ENCODE measurements around the gene RABL2B.
"Not testable (repeated sequence)": the region's sequence is repeated elsewhere in the genome, so short reads cannot be mapped to it uniquely, and the experiment has no call there.

The RABL2B gene

GRCh38 chr22:50755251-50755650 lies 28.2 kb downstream of the RABL2B start:
- not testable (repeated sequence) for H4K20me1 ChIP-seq; H3K27me3 ChIP-seq; H3K4me3 ChIP-seq; H3K27ac ChIP-seq; H3K9me3 ChIP-seq (replicated peaks in 1 of 11); H3K4me2 ChIP-seq; H3K36me3 ChIP-seq; H3K9ac ChIP-seq
- H3K4me1 ChIP-seq: peaks cover 3 to 15% (median 6%) of the 10 kb centered on the region in 10 experiments; a peak in 11 of 20 replicates

GRCh38 chr22:50749302-50750074 lies 33.9 kb downstream of the RABL2B start:
- H3K9ac ChIP-seq; H3K27me3 ChIP-seq; H3K4me1 ChIP-seq; H3K9me3 ChIP-seq (replicated peaks in 1 of 11); H4K20me1 ChIP-seq; H3K4me2 ChIP-seq; H3K27ac ChIP-seq; H3K36me3 ChIP-seq; H3K4me3 ChIP-seq: not testable (repeated sequence)

- H3K4me3 ChIP-seq; H3K9ac ChIP-seq; H3K4me2 ChIP-seq; H3K27me3 ChIP-seq; H3K9me3 ChIP-seq (replicated peaks in 1 of 11); H4K20me1 ChIP-seq; H3K27ac ChIP-seq; H3K36me3 ChIP-seq; H3K4me1 ChIP-seq: not testable (repeated sequence)
Observed at GRCh38 chr22:50748630-50749029, 34.8 kb downstream of the RABL2B start.

- H3K4me1 ChIP-seq; H3K4me3 ChIP-seq; H4K20me1 ChIP-seq; H3K36me3 ChIP-seq; H3K4me2 ChIP-seq; H3K27ac ChIP-seq; H3K27me3 ChIP-seq; H3K9ac ChIP-seq; H3K9me3 ChIP-seq (replicated peaks in 1 of 11): not testable (repeated sequence)
Observed at GRCh38 chr22:50747521-50747920, 35.9 kb downstream of the RABL2B start.

- not testable (repeated sequence) for H3K27me3 ChIP-seq; H3K4me3 ChIP-seq; H3K9me3 ChIP-seq (replicated peaks in 1 of 11); H4K20me1 ChIP-seq; H3K36me3 ChIP-seq; H3K4me2 ChIP-seq; H3K27ac ChIP-seq; H3K9ac ChIP-seq
- peaks cover 7 to 13% (median 11%) of the 10 kb centered on the region in 10 experiments; a peak in 19 of 20 replicates for H3K4me1 ChIP-seq
Observed at GRCh38 chr22:50744424-50744823, 39.0 kb downstream of the RABL2B start.

- not testable (repeated sequence) for H3K9ac ChIP-seq; H3K9me3 ChIP-seq (replicated peaks in 1 of 11); H3K36me3 ChIP-seq; H3K4me3 ChIP-seq; H3K27ac ChIP-seq
- Histone ChIP-seq H3K27me3 (peaks cover 0 to 14% (median 0%) of the 10 kb centered on the region in 11 experiments; a peak in 5 of 22 replicates), H3K4me1 (peaks cover 13 to 26% (median 21%) of the 10 kb centered on the region in 10 experiments; a peak in 19 of 20 replicates), H3K4me2 (peak overlapping the region in 6 of 11 experiments; percentile 60 to 94 (median 86); a peak in 7 of 22 replicates), H4K20me1 (peaks cover 0 to 14% (median 0%) of the 10 kb centered on the region in 11 experiments; a peak in 3 of 22 replicates)
Observed at GRCh38 chr22:50740714-50741113, 42.7 kb downstream of the RABL2B start.

GRCh38 chr22:50739894-50740293 lies 43.5 kb downstream of the RABL2B start:
- H3K9ac ChIP-seq: peak overlapping the region in 3 of 11 experiments; percentile 12 to 44 (median 14); a peak in 1 of 22 replicates
- no peaks in the 10 kb centered on the region for H3K9me3 ChIP-seq (replicated peaks in 1 of 11)
- H3K4me3 ChIP-seq: no peak overlapping the region
- peak overlapping the region; percentile 16 to 94 (median 71); a peak in 20 of 22 replicates for H3K4me2 ChIP-seq
- H3K4me1 ChIP-seq: peaks cover 13 to 26% (median 21%) of the 10 kb centered on the region in 10 experiments; a peak in 19 of 20 replicates
- H3K27me3 ChIP-seq: peaks cover 0 to 14% (median 0%) of the 10 kb centered on the region in 11 experiments; a peak in 5 of 22 replicates
- no peak overlapping the region for H3K27ac ChIP-seq
- H3K36me3 ChIP-seq: no peaks in the 10 kb centered on the region
- no peak for TF ChIP-seq Cebpa-rat (IDR thresholded peaks at IDR 0.05)
- H4K20me1 ChIP-seq: peaks cover 0 to 14% (median 0%) of the 10 kb centered on the region in 11 experiments; a peak in 2 of 22 replicates

GRCh38 chr22:50739279-50739691 lies 44.2 kb downstream of the RABL2B start:
- H3K27me3 ChIP-seq: peaks cover 0 to 14% (median 0%) of the 10 kb centered on the region in 11 experiments; a peak in 5 of 22 replicates
- no peak overlapping the region for H3K4me3 ChIP-seq
- peak overlapping the region; percentile 16 to 94 (median 71); a peak in 20 of 22 replicates for H3K4me2 ChIP-seq
- no peaks in the 10 kb centered on the region for H3K36me3 ChIP-seq
- H3K9me3 ChIP-seq (replicated peaks in 1 of 11): no peaks in the 10 kb centered on the region
- TF ChIP-seq Cebpa-rat (IDR thresholded peaks at IDR 0.05): no peak
- peak overlapping the region in 3 of 11 experiments; percentile 12 to 44 (median 14); a peak in 3 of 22 replicates for H3K9ac ChIP-seq
- no peak overlapping the region for H3K27ac ChIP-seq
- H4K20me1 ChIP-seq: peaks cover 0 to 15% (median 0%) of the 10 kb centered on the region in 11 experiments; a peak in 3 of 22 replicates
- H3K4me1 ChIP-seq: peaks cover 13 to 26% (median 21%) of the 10 kb centered on the region in 10 experiments; a peak in 19 of 20 replicates

GRCh38 chr22:50738649-50739227 lies 44.7 kb downstream of the RABL2B start:
- peaks cover 0 to 21% (median 0%) of the 10 kb centered on the region in 11 experiments; a peak in 3 of 22 replicates for H4K20me1 ChIP-seq
- no peaks in the 10 kb centered on the region for H3K36me3 ChIP-seq
- H3K9me3 ChIP-seq (replicated peaks in 1 of 11): no peaks in the 10 kb centered on the region
- H3K4me2 ChIP-seq: peak overlapping the region; percentile 16 to 94 (median 71); a peak in 20 of 22 replicates
- H3K4me3 ChIP-seq: no peak overlapping the region
- H3K9ac ChIP-seq: peak overlapping the region in 2 of 11 experiments; percentile 12 to 44; a peak in 3 of 22 replicates
- no peak overlapping the region for H3K27ac ChIP-seq
- H3K27me3 ChIP-seq: peaks cover 0 to 14% (median 0%) of the 10 kb centered on the region in 11 experiments; a peak in 5 of 22 replicates
- H3K4me1 ChIP-seq: peaks cover 13 to 26% (median 21%) of the 10 kb centered on the region in 10 experiments; a peak in 19 of 20 replicates
- no peak for TF ChIP-seq Cebpa-rat (IDR thresholded peaks at IDR 0.05)
